Measurements from ENCODE around the gene DDX3X.

DNA sequence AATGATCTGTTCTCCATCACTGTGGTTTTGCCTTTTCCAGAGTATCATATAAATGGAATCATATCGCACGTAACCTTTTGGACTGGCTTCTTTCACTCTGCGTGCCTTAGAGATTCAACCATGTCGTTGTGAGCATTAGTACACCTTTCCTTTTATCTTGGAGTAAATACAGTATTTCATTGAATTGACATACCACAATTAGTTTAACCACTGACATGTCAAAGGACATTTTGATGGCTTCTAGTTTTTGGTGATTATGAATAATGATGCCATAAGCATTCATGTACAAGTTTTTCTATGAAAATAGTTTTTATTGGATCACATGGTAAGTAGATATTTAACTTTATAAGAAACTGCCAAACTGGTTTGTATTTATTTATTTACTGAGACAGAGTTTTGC lies 35.2 kb downstream of the DDX3X start:
- TF ChIP-seq YY1 (IDR thresholded peaks at IDR 0.05; ENCODE audit: low read depth) (no peak), SIN3A (IDR thresholded peaks at IDR 0.05; ENCODE audit: borderline replicate concordance, low read depth, low read length) (no peak), MEF2A (IDR thresholded peaks at IDR 0.05; ENCODE audit: borderline replicate concordance, low read depth) (no peak), FOSL2 (IDR thresholded peaks at IDR 0.05; ENCODE audit: borderline replicate concordance, low read depth) (no peak), FOXM1 (IDR thresholded peaks at IDR 0.05; ENCODE audit: low read depth) (no peak), NFIC (IDR thresholded peaks at IDR 0.05; ENCODE audit: borderline replicate concordance) (no peak), RCOR1 (IDR thresholded peaks at IDR 0.05; ENCODE audit: low read length) (no peak), EZH2phosphoT487 (IDR thresholded peaks at IDR 0.05; ENCODE audit: borderline replicate concordance, low read depth) (no peak)
